SK-MEL-5 (cell line): ENCODE results near the gene CRYBB1. TPM values are rescaled to one million over a fixed set of nuclear protein-coding genes. Genes with fewer than 3 reads are reported as not detected.

ENCODE experiments used
- DNase-seq: peaks from one replicate; pipeline ENCODE4 v3.0.0-alpha.2; 2016; ENCODE audit warnings: low read depth, low spot score
- in situ Hi-C: cut with HindIII; loops from 2 replicates; pipeline ENCODE4 v1.10.0; 2016; ENCODE audit warnings: low sequenced_read_pairs, high pct_unique_total_duplicates, low pct_unique_long_range_greater_than_20kb
- total RNA-seq: library from RNA; depleted of rRNA; stranded (reverse); fragments of >200 nt; shearing (Covaris generic); gene quantifications from 2 replicates; pipeline ENCODE4 v1.2.3, GENCODE V29; 2014

CRYBB1 gene
- total RNA-seq, 1 experiment from 2014 or later, result not detected

- DNase-seq, result peak; percentile 37
- in situ Hi-C loops, result no loop called here
Observed at GRCh38 chr22:26568207-26568706, 49.6 kb downstream of the CRYBB1 start.

GRCh38 chr22:26567610-26568009, 50.2 kb downstream of the CRYBB1 start:
- in situ Hi-C loops, result no loop called here
- DNase-seq, result no peak

GRCh38 chr22:26566994-26567393, 50.8 kb downstream of the CRYBB1 start:
- in situ Hi-C loops, result no loop called here
- DNase-seq, result no peak

- no peak for DNase-seq
- in situ Hi-C loops, result no loop called here
Observed at GRCh38 chr22:26565889-26566288, 51.9 kb downstream of the CRYBB1 start.

GRCh38 chr22:26565181-26565580, 52.6 kb downstream of the CRYBB1 start:
- no peak for DNase-seq
- in situ Hi-C loops, result no loop called here

- no peak for DNase-seq
- in situ Hi-C loops, result no loop called here
Observed at GRCh38 chr22:26564672-26565071, 53.2 kb downstream of the CRYBB1 start.

- in situ Hi-C loops, result no loop called here
- no peak for DNase-seq
Observed at GRCh38 chr22:26564181-26564580, 53.6 kb downstream of the CRYBB1 start.

GRCh38 chr22:26563022-26563421, 54.8 kb downstream of the CRYBB1 start:
- in situ Hi-C loops, result no loop called here
- peak; percentile 19 for DNase-seq

GRCh38 chr22:26561756-26562417, 55.9 kb downstream of the CRYBB1 start:
- in situ Hi-C loops, result no loop called here
- DNase-seq, result no peak

GRCh38 chr22:26559961-26560575, 57.8 kb downstream of the CRYBB1 start:
- no peak for DNase-seq
- in situ Hi-C loops, result no loop called here

- in situ Hi-C loops, result no loop called here
- no peak for DNase-seq
Observed at GRCh38 chr22:26558248-26558895, 59.5 kb downstream of the CRYBB1 start.

- in situ Hi-C loops, result no loop called here
- no peak for DNase-seq
Observed at GRCh38 chr22:26556904-26557303, 60.9 kb downstream of the CRYBB1 start.

- DNase-seq, result no peak
- in situ Hi-C loops, result no loop called here
Observed at GRCh38 chr22:26555478-26555877, 62.3 kb downstream of the CRYBB1 start.

GRCh38 chr22:26554956-26555355, 62.9 kb downstream of the CRYBB1 start:
- in situ Hi-C loops, result no loop called here
- no peak for DNase-seq

- in situ Hi-C loops, result no loop called here
- DNase-seq, result peak; percentile 73
Observed at GRCh38 chr22:26553056-26553752, 64.6 kb downstream of the CRYBB1 start.

GRCh38 chr22:26552466-26552865, 65.4 kb downstream of the CRYBB1 start:
- no peak for DNase-seq
- in situ Hi-C loops, result no loop called here

GRCh38 chr22:26551568-26551967, 66.3 kb downstream of the CRYBB1 start:
- DNase-seq, result no peak
- in situ Hi-C loops, result no loop called here

GRCh38 chr22:26550498-26551033, 67.3 kb downstream of the CRYBB1 start:
- in situ Hi-C loops, result no loop called here
- no peak for DNase-seq
